Panc1 (cell line): ENCODE data around the gene CCM2. TPM values are rescaled to one million over a fixed set of nuclear protein-coding genes. Genes with fewer than 3 reads are reported as not detected.

Experiments
- ATAC-seq: fragments of 200-7000 bp; cut with Tn5 transposase; 2 replicates; pipeline ENCODE4 v1.9.1; 2020; ENCODE audit warnings: mild to moderate bottlenecking, moderate library complexity
- BruUV-seq: library from RNA; stranded (reverse); fragments of 400-500 nt; replicated peaks from 2 replicates; lab custom pipeline; 2021; lab: Mats Ljungman, UMichigan
- CTCF ChIA-PET: fragments of 300-600 bp; sonication (Branson Sonifier 250); formaldehyde crosslinking; loops from one replicate; lab custom pipeline; 2022; ENCODE audit warnings: antibody characterized with exemption; lab: Charles Lee
- POLR2A ChIA-PET: fragments of 300-600 bp; sonication (Branson Sonifier 250); formaldehyde crosslinking; loops from one replicate; lab custom pipeline; 2022; ENCODE audit warnings: antibody characterized with exemption; lab: Charles Lee
- DNase-seq: peaks from one replicate; pipeline ENCODE4 v3.0.0-alpha.2; 2010; ENCODE audit warnings: low read depth, low spot score
- H3K27ac ChIP-seq: 2 replicates; pipeline ENCODE4 v1.5.1; 2011; ENCODE audit warnings: mild to moderate bottlenecking, low read length, inconsistent platforms
- H3K27me3 ChIP-seq: fragments of 200-500 bp; sonication (Bioruptor generic); 2 replicates; pipeline ENCODE4 v1.6.0; 2014; ENCODE audit warnings: low read length, inconsistent platforms; ENCODE audit not compliant: control insufficient read depth, insufficient read depth
- H3K36me3 ChIP-seq: fragments of 200-500 bp; sonication (Bioruptor generic); 2 replicates; pipeline ENCODE4 v1.5.1; 2014; ENCODE audit warnings: inconsistent platforms, mild to moderate bottlenecking, low read length, moderate library complexity; ENCODE audit not compliant: control insufficient read depth, insufficient read depth
- H3K4me1 ChIP-seq: 2 replicates; pipeline ENCODE4 v1.5.1; 2011; ENCODE audit warnings: inconsistent platforms, mild to moderate bottlenecking, low read length, moderate library complexity; ENCODE audit not compliant: control insufficient read depth, insufficient read depth
- H3K4me3 ChIP-seq, 2 experiments: 2 replicates each; pipeline ENCODE4 v1.5.1; 2011 to 2012; ENCODE audit warnings: low read depth in 2 of 2, low read length in 2 of 2, mild to moderate bottlenecking in 2 of 2, inconsistent platforms in 1 of 2, moderate library complexity in 1 of 2
- H3K9me3 ChIP-seq: fragments of 200-500 bp; sonication (Bioruptor generic); 2 replicates; pipeline ENCODE4 v1.5.1; 2014; ENCODE audit warnings: low read depth, mild to moderate bottlenecking, inconsistent platforms, low read length, moderate library complexity; ENCODE audit not compliant: control insufficient read depth, insufficient read depth
- CTCF ChIP-seq: fragments of 450-650 bp; IDR thresholded peaks from 2 replicates; pipeline ENCODE4 v1.5.1; 2017; ENCODE audit warnings: mild to moderate bottlenecking
- POLR2AphosphoS5 ChIP-seq: IDR thresholded peaks from 2 replicates; pipeline ENCODE4 v1.6.1; 2012; ENCODE audit warnings: mild to moderate bottlenecking, low read depth, low read length, moderate library complexity
- SIN3A ChIP-seq: IDR thresholded peaks from 2 replicates; pipeline ENCODE4 v1.6.1; 2012; ENCODE audit warnings: low read depth, mild to moderate bottlenecking, low read length, moderate library complexity, borderline replicate concordance; ENCODE audit not compliant: insufficient read depth
- TCF7L2 ChIP-seq: IDR thresholded peaks from 2 replicates; pipeline ENCODE4 v1.6.1; 2011; ENCODE audit warnings: mild to moderate bottlenecking, low read depth, low read length, inconsistent platforms
- in situ Hi-C: cut with HindIII; loops from 2 replicates; pipeline ENCODE4 v1.10.0; 2016; ENCODE audit warnings: low sequenced_read_pairs, low pct_unique_long_range_greater_than_20kb
- intact Hi-C: fragments of 100-400 bp; cut with micrococcal nuclease; formaldehyde crosslinking; loops from one replicate; pipeline ENCODE4 v1.10.0; 2022; ENCODE audit not compliant: unreplicated experiment
- total RNA-seq: library from RNA; stranded (reverse); gene quantifications from one replicate; pipeline ENCODE4 v1.2.1, GENCODE V29; 2021; ENCODE audit not compliant: unreplicated experiment
- TF ChIP-seq, protein P1 (sequence below), 2 experiments: IDR thresholded peaks; 2 replicates each; pipeline ENCODE4 v1.6.1; 2011 to 2012; ENCODE audit warnings: low read depth in 2 of 2, control low read depth in 1 of 2, low read length in 1 of 2, mild to moderate bottlenecking in 1 of 2, moderate library complexity in 1 of 2; ENCODE audit not compliant: insufficient read depth in 1 of 2

Gene CCM2
- total RNA-seq, 1 experiment from 2014 or later: 97.1 TPM

GRCh38 chr7:45084336-45084735 is 84.3 kb downstream of the CCM2 start:
- no peaks in the 10 kb centered on the region for H3K36me3 ChIP-seq
- intact Hi-C loops (no loop called here), in situ Hi-C loops (no loop called here)
- BruUV-seq: no TSS peak
- CTCF ChIA-PET: no interaction called here
- H3K27me3 ChIP-seq: no peaks in the 10 kb centered on the region
- POLR2A ChIA-PET: no interaction called here
- no peak overlapping the region for H3K27ac ChIP-seq
- H3K4me1 ChIP-seq: no peaks in the 10 kb centered on the region
- DNase-seq (no peak), ATAC-seq (no peak)
- H3K4me3 ChIP-seq: no peak overlapping the region
- no peaks in the 10 kb centered on the region for H3K9me3 ChIP-seq
- TF ChIP-seq, protein P1, sequence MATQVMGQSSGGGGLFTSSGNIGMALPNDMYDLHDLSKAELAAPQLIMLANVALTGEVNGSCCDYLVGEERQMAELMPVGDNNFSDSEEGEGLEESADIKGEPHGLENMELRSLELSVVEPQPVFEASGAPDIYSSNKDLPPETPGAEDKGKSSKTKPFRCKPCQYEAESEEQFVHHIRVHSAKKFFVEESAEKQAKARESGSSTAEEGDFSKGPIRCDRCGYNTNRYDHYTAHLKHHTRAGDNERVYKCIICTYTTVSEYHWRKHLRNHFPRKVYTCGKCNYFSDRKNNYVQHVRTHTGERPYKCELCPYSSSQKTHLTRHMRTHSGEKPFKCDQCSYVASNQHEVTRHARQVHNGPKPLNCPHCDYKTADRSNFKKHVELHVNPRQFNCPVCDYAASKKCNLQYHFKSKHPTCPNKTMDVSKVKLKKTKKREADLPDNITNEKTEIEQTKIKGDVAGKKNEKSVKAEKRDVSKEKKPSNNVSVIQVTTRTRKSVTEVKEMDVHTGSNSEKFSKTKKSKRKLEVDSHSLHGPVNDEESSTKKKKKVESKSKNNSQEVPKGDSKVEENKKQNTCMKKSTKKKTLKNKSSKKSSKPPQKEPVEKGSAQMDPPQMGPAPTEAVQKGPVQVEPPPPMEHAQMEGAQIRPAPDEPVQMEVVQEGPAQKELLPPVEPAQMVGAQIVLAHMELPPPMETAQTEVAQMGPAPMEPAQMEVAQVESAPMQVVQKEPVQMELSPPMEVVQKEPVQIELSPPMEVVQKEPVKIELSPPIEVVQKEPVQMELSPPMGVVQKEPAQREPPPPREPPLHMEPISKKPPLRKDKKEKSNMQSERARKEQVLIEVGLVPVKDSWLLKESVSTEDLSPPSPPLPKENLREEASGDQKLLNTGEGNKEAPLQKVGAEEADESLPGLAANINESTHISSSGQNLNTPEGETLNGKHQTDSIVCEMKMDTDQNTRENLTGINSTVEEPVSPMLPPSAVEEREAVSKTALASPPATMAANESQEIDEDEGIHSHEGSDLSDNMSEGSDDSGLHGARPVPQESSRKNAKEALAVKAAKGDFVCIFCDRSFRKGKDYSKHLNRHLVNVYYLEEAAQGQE (IDR thresholded peaks at IDR 0.05; ENCODE audit: insufficient read depth in 1 of 2, low read depth in 2 of 2, low read length in 1 of 2): no peak
- no peak for TF ChIP-seq TCF7L2
- TF ChIP-seq CTCF: no peak
- no peak for TF ChIP-seq SIN3A
- no peak for TF ChIP-seq POLR2AphosphoS5

GRCh38 chr7:45084901-45085618 is 85.1 kb downstream of the CCM2 start:
- ChIA-PET CTCF (no interaction called here), POLR2A (interaction anchor here (0.6 kb wide), 1 partner anchor 36 kb away, joined by 4 read pairs; no protein-coding TSS in a partner anchor)
- TF ChIP-seq SIN3A (no peak), POLR2AphosphoS5 (no peak), CTCF (no peak), TCF7L2 (no peak)
- TF ChIP-seq, protein P1 (IDR thresholded peaks at IDR 0.05; ENCODE audit: insufficient read depth in 1 of 2, low read depth in 2 of 2, low read length in 1 of 2): no peak
- intact Hi-C loops (no loop called here), in situ Hi-C loops (no loop called here)
- no peaks in the 10 kb centered on the region for H3K36me3 ChIP-seq
- no peak overlapping the region for H3K27ac ChIP-seq
- no TSS peak for BruUV-seq
- H3K4me3 ChIP-seq: no peak overlapping the region
- H3K9me3 ChIP-seq: no peaks in the 10 kb centered on the region
- 0 out of 2 replicates have a peak, but pooled peaks cover 2% of the 10 kb centered on the region for H3K27me3 ChIP-seq
- ATAC-seq: no peak
- no peak for DNase-seq
- no peaks in the 10 kb centered on the region for H3K4me1 ChIP-seq
